Mononuclear cell (primary cell): ENCODE measurements around the gene TCF23. TPM values are rescaled to one million over a fixed set of nuclear protein-coding genes. Genes with fewer than 3 reads are reported as not detected.

ENCODE experiments used
- H3K27me3 ChIP-seq: 2 replicates; pipeline ENCODE4 v1.6.0; 2011; ENCODE audit warnings: low read length, control low read depth; ENCODE audit not compliant: insufficient read depth
- H3K4me1 ChIP-seq: 2 replicates; pipeline ENCODE4 v1.5.1; 2011; ENCODE audit warnings: mild to moderate bottlenecking, low read length, control low read depth; ENCODE audit not compliant: insufficient read depth
- H3K4me3 ChIP-seq: 2 replicates; pipeline ENCODE4 v1.5.1; 2011; ENCODE audit warnings: mild to moderate bottlenecking, low read length, moderate library complexity
- H3K9me3 ChIP-seq: 2 replicates; pipeline ENCODE4 v1.5.1; 2011; ENCODE audit warnings: low read depth, mild to moderate bottlenecking, control low read depth, low read length
- total RNA-seq: library from RNA; depleted of rRNA; stranded (reverse); fragments of >200 nt; gene quantifications from one replicate; pipeline ENCODE4 v1.2.3, GENCODE V29; 2012

The TCF23 gene
- total RNA-seq, 1 donor, result not detected

- Histone ChIP-seq H3K27me3 (peaks cover 22% of the 10 kb centered on the region), H3K4me1 (peaks cover 33% of the 10 kb centered on the region), H3K4me3 (peak overlapping the region; percentile 53), H3K9me3 (no peaks in the 10 kb centered on the region)
Measured at GRCh38 chr2:27122791-27123190, 26.0 kb upstream of the TCF23 start.

- Histone ChIP-seq H3K4me1 (peaks cover 28% of the 10 kb centered on the region), H3K27me3 (peaks cover 15% of the 10 kb centered on the region), H3K9me3 (no peaks in the 10 kb centered on the region), H3K4me3 (peak within 1 kb of the TSS; percentile 53)
Measured at GRCh38 chr2:27123302-27124150, 25.3 kb upstream of the TCF23 start, which contains the start of gene ABHD1. Gene ABHD1, plus strand, starts transcription at chr2:27123815. Its CDS starts 134 bp downstream, at chr2:27123949.

GRCh38 chr2:27125104-27125503, 23.7 kb upstream of the TCF23 start:
- H3K4me3 ChIP-seq, result no peak overlapping the region
- peaks cover 21% of the 10 kb centered on the region for H3K4me1 ChIP-seq
- peaks cover 5% of the 10 kb centered on the region for H3K27me3 ChIP-seq
- no peaks in the 10 kb centered on the region for H3K9me3 ChIP-seq

GRCh38 chr2:27126252-27126710, 22.5 kb upstream of the TCF23 start:
- Histone ChIP-seq H3K4me1 (peaks cover 21% of the 10 kb centered on the region), H3K4me3 (no peak overlapping the region), H3K9me3 (no peaks in the 10 kb centered on the region), H3K27me3 (no peaks in the 10 kb centered on the region)

GRCh38 chr2:27127883-27128667, 20.7 kb upstream of the TCF23 start:
- peaks cover 13% of the 10 kb centered on the region for H3K4me1 ChIP-seq
- H3K27me3 ChIP-seq, result no peaks in the 10 kb centered on the region
- no peaks in the 10 kb centered on the region for H3K9me3 ChIP-seq
- no peak overlapping the region for H3K4me3 ChIP-seq

GRCh38 chr2:27128668-27129571, 19.9 kb upstream of the TCF23 start:
- no peak overlapping the region for H3K4me3 ChIP-seq
- no peaks in the 10 kb centered on the region for H3K27me3 ChIP-seq
- H3K9me3 ChIP-seq, result no peaks in the 10 kb centered on the region
- H3K4me1 ChIP-seq, result peaks cover 15% of the 10 kb centered on the region

- Histone ChIP-seq H3K27me3 (no peaks in the 10 kb centered on the region), H3K4me3 (no peak overlapping the region), H3K9me3 (no peaks in the 10 kb centered on the region), H3K4me1 (peaks cover 18% of the 10 kb centered on the region)
Measured at GRCh38 chr2:27130396-27130795, 18.4 kb upstream of the TCF23 start.

- no peaks in the 10 kb centered on the region for H3K9me3 ChIP-seq
- no peaks in the 10 kb centered on the region for H3K27me3 ChIP-seq
- peaks cover 18% of the 10 kb centered on the region for H3K4me1 ChIP-seq
- no peak overlapping the region for H3K4me3 ChIP-seq
Measured at GRCh38 chr2:27131429-27131828, 17.4 kb upstream of the TCF23 start.

GRCh38 chr2:27133195-27133875, 15.5 kb upstream of the TCF23 start:
- Histone ChIP-seq H3K9me3 (no peaks in the 10 kb centered on the region), H3K27me3 (no peaks in the 10 kb centered on the region), H3K4me3 (peak overlapping the region; percentile 95), H3K4me1 (peaks cover 18% of the 10 kb centered on the region)

GRCh38 chr2:27133905-27134780, 14.7 kb upstream of the TCF23 start, which contains the start of gene PREB:
Gene PREB, minus strand, starts transcription at chr2:27134636. Its CDS starts 215 bp downstream, at chr2:27134421.
- H3K4me1 ChIP-seq, result peaks cover 18% of the 10 kb centered on the region
- no peaks in the 10 kb centered on the region for H3K9me3 ChIP-seq
- H3K27me3 ChIP-seq, result no peaks in the 10 kb centered on the region
- H3K4me3 ChIP-seq, result peak within 1 kb of the TSS; percentile 95

- Histone ChIP-seq H3K9me3 (no peaks in the 10 kb centered on the region), H3K27me3 (no peaks in the 10 kb centered on the region), H3K4me1 (peaks cover 18% of the 10 kb centered on the region), H3K4me3 (peak overlapping the region; percentile 95)
Measured at GRCh38 chr2:27134781-27135477, 13.9 kb upstream of the TCF23 start.

GRCh38 chr2:27135478-27135955, 13.3 kb upstream of the TCF23 start:
- no peak overlapping the region for H3K4me3 ChIP-seq
- peaks cover 18% of the 10 kb centered on the region for H3K4me1 ChIP-seq
- no peaks in the 10 kb centered on the region for H3K27me3 ChIP-seq
- H3K9me3 ChIP-seq, result no peaks in the 10 kb centered on the region

- Histone ChIP-seq H3K4me3 (no peak overlapping the region), H3K9me3 (no peaks in the 10 kb centered on the region), H3K27me3 (no peaks in the 10 kb centered on the region), H3K4me1 (peaks cover 18% of the 10 kb centered on the region)
Measured at GRCh38 chr2:27136751-27137150, 12.1 kb upstream of the TCF23 start.
